Nephron (organoid): ENCODE data around the gene ZNF417.

Experiments
- H3K27ac Mint-ChIP-seq, 3 experiments: 2 replicates each; pipeline ENCODE4 v1.8.0; 2020; ENCODE audit warnings: mixed read lengths in 3 of 3, mild to moderate bottlenecking in 2 of 3, moderate library complexity in 1 of 3
- H3K27me3 Mint-ChIP-seq: 2 replicates; pipeline ENCODE4 v1.8.0; 2021; ENCODE audit warnings: low read depth, mild to moderate bottlenecking, moderate library complexity, mixed read lengths
- H3K36me3 Mint-ChIP-seq: 2 replicates; pipeline ENCODE4 v1.8.0; 2020; ENCODE audit warnings: low read depth, mixed read lengths
- H3K4me1 Mint-ChIP-seq: 2 replicates; pipeline ENCODE4 v1.8.0; 2020; ENCODE audit warnings: mixed read lengths
- H3K4me3 Mint-ChIP-seq, 3 experiments: 2 replicates each; pipeline ENCODE4 v1.8.0; 2020; ENCODE audit warnings: mild to moderate bottlenecking in 3 of 3, mixed read lengths in 3 of 3, moderate library complexity in 2 of 3
- H3K9me3 Mint-ChIP-seq: 2 replicates; pipeline ENCODE4 v1.8.0; 2020; ENCODE audit warnings: mixed read lengths
- CTCF ChIP-seq, 3 experiments: fragments of 200-600 bp; sonication (generic); IDR thresholded peaks; one replicate each; pipeline ENCODE4 v1.5.0; 2021; ENCODE audit warnings: antibody characterized with exemption in 3 of 3; ENCODE audit not compliant: unreplicated experiment in 3 of 3

ZNF417 gene

GRCh38 chr19:57934820-57935665 lies 18.7 kb upstream of the ZNF417 start, which contains the start of gene ZNF418:
TSS of gene ZNF418 (minus strand) at chr19:57935402. CDS start at chr19:57933822, 1,580 bp downstream.
- H3K9me3 Mint-ChIP-seq, result peaks cover 75% of the 10 kb centered on the region
- H3K27me3 Mint-ChIP-seq, result no peaks in the 10 kb centered on the region
- H3K36me3 Mint-ChIP-seq, result peaks cover 98% of the 10 kb centered on the region
- peaks cover 11% of the 10 kb centered on the region for H3K4me1 Mint-ChIP-seq
- no peak for TF ChIP-seq CTCF (IDR thresholded peaks at IDR 0.05; ENCODE audit: unreplicated experiment in 3 of 3)
- H3K27ac Mint-ChIP-seq, result peak within 1 kb of the TSS; percentile 76 to 91 (median 89)
- H3K4me3 Mint-ChIP-seq, result peak within 1 kb of the TSS; percentile 97 to 100 (median 98)

- peaks cover 75% of the 10 kb centered on the region for H3K9me3 Mint-ChIP-seq
Observed at GRCh38 chr19:57927587-57927986, 11.2 kb upstream of the ZNF417 start.

GRCh38 chr19:57914531-57914930 lies 1.9 kb downstream of the ZNF417 start:
- H3K4me3 Mint-ChIP-seq, result peak overlapping the region; percentile 96 to 97 (median 96)

More at GRCh38 chr19:57927587-57927986, 11.2 kb upstream of the ZNF417 start:
- Mint-ChIP-seq H3K27me3 (no peaks in the 10 kb centered on the region), H3K4me1 (no peaks in the 10 kb centered on the region), H3K36me3 (peaks cover 100% of the 10 kb centered on the region), H3K27ac (no peak overlapping the region), H3K4me3 (no peak overlapping the region)
- TF ChIP-seq CTCF (IDR thresholded peaks at IDR 0.05; ENCODE audit: unreplicated experiment in 3 of 3), result no peak

GRCh38 chr19:57907394-57907793 lies 9.0 kb downstream of the ZNF417 start:
- H3K4me1 Mint-ChIP-seq, result no peaks in the 10 kb centered on the region
- no peak for TF ChIP-seq CTCF (IDR thresholded peaks at IDR 0.05; ENCODE audit: unreplicated experiment in 3 of 3)

More at GRCh38 chr19:57914531-57914930, 1.9 kb downstream of the ZNF417 start:
- H3K36me3 Mint-ChIP-seq, result peaks cover 90% of the 10 kb centered on the region
- no peak for TF ChIP-seq CTCF (IDR thresholded peaks at IDR 0.05; ENCODE audit: unreplicated experiment in 3 of 3)
- H3K4me1 Mint-ChIP-seq, result peaks cover 15% of the 10 kb centered on the region
- peaks cover under 1% of the 10 kb centered on the region for H3K27me3 Mint-ChIP-seq
- H3K9me3 Mint-ChIP-seq, result peaks cover 50% of the 10 kb centered on the region
- H3K27ac Mint-ChIP-seq, result no peak overlapping the region

GRCh38 chr19:57905258-57905657 lies 11.1 kb downstream of the ZNF417 start:
- Mint-ChIP-seq H3K27me3 (no peaks in the 10 kb centered on the region), H3K36me3 (peaks cover 72% of the 10 kb centered on the region), H3K4me3 (no peak overlapping the region), H3K4me1 (no peaks in the 10 kb centered on the region), H3K27ac (no peak overlapping the region), H3K9me3 (peaks cover 19% of the 10 kb centered on the region)
- TF ChIP-seq CTCF (IDR thresholded peaks at IDR 0.05; ENCODE audit: unreplicated experiment in 3 of 3), result no peak

More at GRCh38 chr19:57907394-57907793, 9.0 kb downstream of the ZNF417 start:
- Mint-ChIP-seq H3K36me3 (peaks cover 84% of the 10 kb centered on the region), H3K4me3 (no peak overlapping the region), H3K27me3 (no peaks in the 10 kb centered on the region), H3K27ac (no peak overlapping the region), H3K9me3 (peaks cover 36% of the 10 kb centered on the region)
